Karpas-422 (cell line): Measurements from ENCODE around the gene CBS. TPM values are rescaled to one million over a fixed set of nuclear protein-coding genes. Genes with fewer than 3 reads are reported as not detected.
A peak's percentile ranks its signal among the peaks of the same experiment; 100 is the strongest.
"Not testable (repeated sequence)": the region's sequence is repeated elsewhere in the genome, so short reads cannot be mapped to it uniquely, and the experiment has no call there.

Experiments used
- DNase-seq: peaks from one replicate; pipeline ENCODE4 v3.0.0-alpha.2; 2015
- H2AFZ ChIP-seq: fragments of 200-600 bp; sonication (generic); 2 replicates; pipeline ENCODE4 v1.6.1; 2014; ENCODE audit warnings: antibody characterized with exemption, low read length, mixed read lengths
- H3K27ac ChIP-seq: fragments of 200-600 bp; sonication (generic); 2 replicates; pipeline ENCODE4 v1.5.1; 2014; ENCODE audit warnings: mild to moderate bottlenecking, low read length, moderate library complexity
- H3K27me3 ChIP-seq: fragments of 200-600 bp; sonication (generic); 2 replicates; pipeline ENCODE4 v1.6.1; 2014; ENCODE audit warnings: low read length, mixed read lengths
- H3K36me3 ChIP-seq: fragments of 200-600 bp; sonication (generic); 2 replicates; pipeline ENCODE4 v1.6.1; 2014; ENCODE audit warnings: low read length, mixed read lengths; ENCODE audit not compliant: insufficient read depth
- H3K4me1 ChIP-seq: fragments of 200-600 bp; sonication (generic); 2 replicates; pipeline ENCODE4 v1.6.1; 2014; ENCODE audit warnings: mild to moderate bottlenecking, low read length, mixed read lengths
- H3K4me2 ChIP-seq: fragments of 200-600 bp; sonication (generic); 2 replicates; pipeline ENCODE4 v1.6.1; 2014; ENCODE audit warnings: low read length, low read depth, mild to moderate bottlenecking; ENCODE audit not compliant: poor library complexity, severe bottlenecking
- H3K4me3 ChIP-seq: fragments of 200-600 bp; sonication (generic); 2 replicates; pipeline ENCODE4 v1.5.1; 2014; ENCODE audit warnings: mild to moderate bottlenecking, antibody characterized with exemption, low read length, mixed read lengths
- H3K79me2 ChIP-seq: fragments of 200-600 bp; sonication (generic); 2 replicates; pipeline ENCODE4 v1.6.1; 2014; ENCODE audit warnings: mild to moderate bottlenecking, low read length, mixed read lengths
- H3K9ac ChIP-seq: fragments of 200-600 bp; sonication (generic); 2 replicates; pipeline ENCODE4 v1.6.0; 2014; ENCODE audit warnings: low read length
- H3K9me2 ChIP-seq: fragments of 200-600 bp; sonication (generic), shearing (Covaris generic); replicated peaks from 2 replicates; pipeline ENCODE4 v1.6.0; 2014; ENCODE audit warnings: mild to moderate bottlenecking, low read length, moderate library complexity; ENCODE audit not compliant: insufficient read depth
- H3K9me3 ChIP-seq: fragments of 300-700, 200-600 bp; sonication (generic); 2 replicates; pipeline ENCODE4 v1.6.1; 2014; ENCODE audit warnings: low read length, mixed read lengths
- H4K20me1 ChIP-seq: fragments of 200-600 bp; sonication (generic); 2 replicates; pipeline ENCODE4 v1.6.1; 2014; ENCODE audit warnings: mild to moderate bottlenecking, antibody characterized with exemption, low read length, low read depth; ENCODE audit not compliant: insufficient read depth
- total RNA-seq: library from RNA; depleted of rRNA; stranded (reverse); fragments of >200 nt; shearing (Covaris generic); gene quantifications from 2 replicates; pipeline ENCODE4 v1.2.3, GENCODE V29; 2014; ENCODE audit warnings: low replicate concordance

Gene CBS
- total RNA-seq, 1 experiment from 2014 or later: 3.6 TPM

DNA sequence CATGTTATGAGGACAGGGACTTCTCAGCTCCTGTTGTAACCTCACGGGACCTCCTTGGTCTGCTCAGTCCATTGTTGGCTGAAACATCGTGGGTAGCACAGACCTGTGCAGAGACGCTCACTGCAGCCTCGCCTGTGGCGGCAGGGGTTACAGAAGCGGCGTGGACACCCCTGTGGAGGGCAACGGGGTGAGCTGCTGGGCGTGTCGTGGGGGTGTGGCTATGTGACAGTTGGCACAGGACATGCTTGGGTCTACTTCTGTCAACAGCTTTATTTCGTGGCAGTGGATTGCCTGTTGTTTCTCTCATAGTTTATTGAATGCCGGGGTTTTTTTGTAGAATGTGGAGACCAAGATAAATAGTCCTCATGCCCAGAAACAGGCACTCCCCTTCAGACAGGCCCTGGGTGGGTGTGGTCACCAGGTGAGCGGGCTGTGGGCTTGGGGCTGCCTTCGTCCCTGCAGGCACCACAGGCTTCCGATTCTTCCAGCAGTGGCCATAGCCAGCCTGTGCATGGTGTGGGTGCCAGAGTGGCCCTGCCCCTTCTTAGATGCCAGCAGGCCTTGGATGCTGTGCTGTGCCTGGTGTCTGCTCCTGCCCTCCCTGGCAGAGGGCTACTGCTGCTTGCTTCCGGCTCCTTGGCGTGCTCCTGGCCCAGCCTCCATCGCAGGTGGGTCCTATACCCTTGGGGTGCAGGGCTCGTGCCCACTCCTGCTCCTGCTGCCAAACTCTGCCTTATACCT, 37.5 kb downstream of the CBS start:
- H3K4me2 ChIP-seq, H3K27ac ChIP-seq, H4K20me1 ChIP-seq: not testable (repeated sequence)

GRCh38 chr21:43036889-43037288, 38.7 kb downstream of the CBS start:
- H3K4me2 ChIP-seq, H3K27me3 ChIP-seq, H3K9ac ChIP-seq, H4K20me1 ChIP-seq, H3K9me2 ChIP-seq, H3K4me1 ChIP-seq, H3K27ac ChIP-seq, DNase-seq, H3K4me3 ChIP-seq, H3K79me2 ChIP-seq, H3K9me3 ChIP-seq, H2AFZ ChIP-seq, H3K36me3 ChIP-seq: not testable (repeated sequence)

More for the DNA sequence above, 37.5 kb downstream of the CBS start:
- H3K4me3 ChIP-seq, H3K4me1 ChIP-seq, DNase-seq, H3K9ac ChIP-seq, H3K9me2 ChIP-seq, H3K36me3 ChIP-seq, H2AFZ ChIP-seq, H3K27me3 ChIP-seq, H3K79me2 ChIP-seq, H3K9me3 ChIP-seq: not testable (repeated sequence)

GRCh38 chr21:43034826-43035225, 40.8 kb downstream of the CBS start:
- Histone ChIP-seq H3K79me2 (no peaks in the 10 kb centered on the region), H2AFZ (no peak overlapping the region), H3K4me1 (peaks cover 5% of the 10 kb centered on the region), H3K9me2 (no peaks in the 10 kb centered on the region), H3K4me2 (no peak overlapping the region), H4K20me1 (no peaks in the 10 kb centered on the region), H3K9ac (no peak overlapping the region), H3K9me3 (no peaks in the 10 kb centered on the region), H3K27ac (no peak overlapping the region), H3K27me3 (no peaks in the 10 kb centered on the region), H3K4me3 (no peak overlapping the region), H3K36me3 (no peaks in the 10 kb centered on the region)
- peak; percentile 27 for DNase-seq

DNA sequence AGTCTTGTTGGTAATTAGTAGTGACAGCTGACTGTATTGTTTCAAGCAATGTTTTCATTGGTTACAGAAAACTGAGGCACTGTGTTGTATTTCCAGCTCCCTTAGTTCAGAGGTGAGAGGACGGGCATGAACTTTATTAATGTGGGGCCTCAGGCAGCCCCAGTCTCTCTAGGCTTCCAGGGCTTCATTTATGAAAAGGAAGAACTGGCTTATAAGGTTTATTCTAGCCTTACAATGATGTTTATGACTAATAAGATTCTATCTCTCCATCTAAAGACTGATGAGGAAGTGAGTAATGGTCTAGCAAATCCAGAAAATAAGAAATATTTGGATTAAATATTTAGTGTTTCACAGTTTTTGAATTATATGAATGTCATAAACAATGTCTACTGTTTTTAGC, 41.5 kb downstream of the CBS start:
- Histone ChIP-seq H3K4me2 (no peak overlapping the region), H3K27ac (peak overlapping the region; percentile 11; the same call in 1 of the 2 replicates), H3K36me3 (no peaks in the 10 kb centered on the region), H3K27me3 (no peaks in the 10 kb centered on the region), H3K4me3 (no peak overlapping the region), H3K9ac (no peak overlapping the region), H3K4me1 (peaks cover 5% of the 10 kb centered on the region), H2AFZ (no peak overlapping the region), H3K9me3 (no peaks in the 10 kb centered on the region), H4K20me1 (no peaks in the 10 kb centered on the region), H3K79me2 (no peaks in the 10 kb centered on the region), H3K9me2 (no peaks in the 10 kb centered on the region)
- peak; percentile 26 for DNase-seq

DNA sequence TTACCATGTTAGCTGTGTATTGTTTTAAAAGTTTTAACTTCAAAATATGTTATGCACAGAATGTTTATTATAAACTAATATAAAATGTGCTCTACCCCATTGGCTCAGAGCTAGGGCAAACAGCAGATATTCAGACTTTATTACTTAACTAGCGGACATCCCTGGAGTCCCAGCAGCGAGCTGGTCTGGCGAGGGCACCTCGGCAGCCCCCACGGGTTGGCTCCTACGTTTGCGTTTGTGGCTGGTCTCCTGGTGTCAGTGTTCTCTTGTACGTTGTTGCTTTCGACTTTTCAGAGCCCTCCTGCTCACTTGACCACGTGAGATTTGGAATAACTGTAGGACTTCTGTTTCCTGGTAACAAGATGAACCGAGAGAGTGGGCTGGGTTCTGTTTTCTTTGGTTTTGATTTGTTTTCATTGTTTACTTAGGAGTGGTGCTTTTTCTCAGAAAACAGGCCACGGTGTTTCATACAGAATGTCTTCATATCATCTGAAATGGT, 44.5 kb downstream of the CBS start:
- H2AFZ ChIP-seq: no peak overlapping the region
- H3K4me2 ChIP-seq: no peak overlapping the region
- H3K36me3 ChIP-seq: no peaks in the 10 kb centered on the region
- H4K20me1 ChIP-seq: no peaks in the 10 kb centered on the region
- no peaks in the 10 kb centered on the region for H3K9me3 ChIP-seq
- no peak overlapping the region for H3K27ac ChIP-seq
- no peak overlapping the region for H3K9ac ChIP-seq
- DNase-seq: peak; percentile 4
- no peak overlapping the region for H3K4me3 ChIP-seq
- no peaks in the 10 kb centered on the region for H3K27me3 ChIP-seq
- H3K9me2 ChIP-seq: no peaks in the 10 kb centered on the region
- H3K4me1 ChIP-seq: peaks cover 5% of the 10 kb centered on the region
- no peaks in the 10 kb centered on the region for H3K79me2 ChIP-seq

DNA sequence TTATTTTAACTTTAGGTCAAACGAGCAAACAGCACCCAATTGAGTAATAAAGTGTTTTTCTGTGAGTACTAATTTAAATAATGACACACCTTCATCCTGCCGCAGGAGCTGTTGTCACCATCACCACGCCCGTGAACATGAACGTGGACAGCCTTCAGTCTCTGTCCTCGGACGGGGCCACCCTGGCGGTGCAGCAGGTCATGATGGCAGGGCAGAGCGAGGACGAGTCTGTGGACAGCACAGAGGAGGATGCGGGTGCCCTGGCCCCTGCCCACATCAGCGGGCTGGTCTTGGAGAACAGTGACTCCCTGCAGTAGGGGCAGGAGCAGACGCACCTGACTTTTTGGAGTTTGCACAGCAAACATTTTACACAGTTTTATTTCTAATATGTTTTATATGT, 45.9 kb downstream of the CBS start:
- Histone ChIP-seq H3K9me2 (no peaks in the 10 kb centered on the region), H3K9ac (no peak overlapping the region), H3K4me3 (no peak overlapping the region), H3K9me3 (no peaks in the 10 kb centered on the region), H3K4me2 (no peak overlapping the region), H3K79me2 (no peaks in the 10 kb centered on the region), H3K36me3 (no peaks in the 10 kb centered on the region; the same call in 1 of the 2 replicates), H2AFZ (no peak overlapping the region), H3K4me1 (peaks cover 12% of the 10 kb centered on the region), H4K20me1 (no peaks in the 10 kb centered on the region), H3K27me3 (no peaks in the 10 kb centered on the region), H3K27ac (no peak overlapping the region)
- DNase-seq: peak; percentile 29

DNA sequence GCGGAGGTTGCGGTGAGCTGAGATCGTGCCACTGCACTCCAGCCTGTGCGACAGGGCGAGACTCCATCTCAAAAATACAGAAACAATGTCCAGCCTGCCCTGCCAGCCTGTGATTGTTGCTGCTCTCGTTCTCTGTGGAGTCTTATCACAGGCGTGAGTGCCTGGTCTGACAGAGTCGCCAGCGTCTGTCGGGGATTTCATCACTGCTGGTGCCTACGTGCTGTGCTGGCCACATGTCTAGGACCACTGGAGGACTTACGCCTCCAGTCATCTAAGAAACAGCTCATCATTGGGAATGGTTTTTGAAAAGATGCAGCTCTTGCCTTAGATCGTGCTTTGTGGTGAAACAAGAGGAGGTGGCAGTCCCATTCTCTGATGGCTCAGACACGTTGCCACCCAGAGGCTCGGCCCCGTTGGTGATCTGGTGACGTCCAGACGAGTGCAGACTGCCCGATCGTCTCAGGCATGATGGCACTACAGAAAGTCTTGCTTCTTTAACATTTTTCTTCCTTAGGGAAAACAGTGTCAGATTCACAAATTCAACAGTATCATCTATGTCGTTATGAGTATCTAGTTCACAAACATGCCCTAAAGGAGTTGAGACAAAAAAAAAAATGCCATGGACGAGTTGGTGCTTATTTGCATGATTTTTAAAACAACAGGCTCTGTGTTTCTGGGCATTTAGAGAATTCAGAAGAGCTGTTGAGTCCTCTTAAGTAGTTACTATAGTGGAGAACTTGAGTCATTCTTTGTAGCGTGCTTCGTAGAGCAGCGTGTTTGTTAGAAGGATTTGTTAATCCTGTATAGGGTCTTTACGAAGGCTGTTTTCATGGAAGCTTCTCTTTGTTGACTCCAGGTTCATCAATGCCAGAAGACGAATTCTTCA, 47.5 kb downstream of the CBS start:
- no peak overlapping the region for H3K9ac ChIP-seq
- H3K27me3 ChIP-seq: no peaks in the 10 kb centered on the region
- no peaks in the 10 kb centered on the region for H3K9me3 ChIP-seq
- H3K9me2 ChIP-seq: no peaks in the 10 kb centered on the region
- no peaks in the 10 kb centered on the region; the same call in 1 of the 2 replicates for H3K36me3 ChIP-seq
- no peaks in the 10 kb centered on the region for H4K20me1 ChIP-seq
- peaks cover 7% of the 10 kb centered on the region for H3K4me1 ChIP-seq
- DNase-seq: peak; percentile 35
- no peak overlapping the region for H2AFZ ChIP-seq
- no peak overlapping the region for H3K27ac ChIP-seq
- no peaks in the 10 kb centered on the region for H3K79me2 ChIP-seq
- H3K4me3 ChIP-seq: no peak overlapping the region
- no peak overlapping the region for H3K4me2 ChIP-seq

DNA sequence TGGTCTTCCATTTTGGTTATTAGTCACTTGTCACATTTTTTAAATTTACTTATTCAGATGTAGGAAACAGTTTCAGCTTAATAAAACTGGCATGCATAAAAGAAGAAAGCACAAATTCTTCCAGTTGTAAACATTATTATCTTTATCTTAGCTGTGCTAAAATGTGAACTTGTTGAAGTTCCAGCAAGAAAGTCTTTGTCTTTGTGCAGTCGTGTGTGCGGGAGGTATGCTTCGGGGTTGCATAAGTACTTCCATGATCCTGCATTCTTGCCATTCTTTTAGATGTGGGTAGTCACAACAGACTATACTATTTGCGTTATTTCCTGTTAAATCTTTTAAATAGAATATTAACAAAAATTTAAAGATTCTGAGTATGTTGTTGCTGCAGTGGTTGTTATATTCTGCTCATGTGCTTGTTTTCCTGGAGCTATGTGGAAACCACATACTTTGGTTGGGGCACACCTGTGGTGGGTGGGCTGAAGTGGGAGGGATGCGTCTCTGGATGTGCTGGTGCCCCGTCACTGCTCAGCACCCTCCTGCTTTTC, 49.9 kb downstream of the CBS start:
- H3K36me3 ChIP-seq: no peaks in the 10 kb centered on the region; the same call in 1 of the 2 replicates

More for the DNA sequence above, 49.9 kb downstream of the CBS start:
- no peak overlapping the region for H2AFZ ChIP-seq
- no peaks in the 10 kb centered on the region for H4K20me1 ChIP-seq
- no peaks in the 10 kb centered on the region for H3K9me3 ChIP-seq
- no peak overlapping the region for H3K4me3 ChIP-seq
- H3K9me2 ChIP-seq: no peaks in the 10 kb centered on the region
- H3K27ac ChIP-seq: peak overlapping the region; percentile 6; the same call in 1 of the 2 replicates
- H3K4me2 ChIP-seq: no peak overlapping the region
- DNase-seq: peak; percentile 32
- no peaks in the 10 kb centered on the region for H3K27me3 ChIP-seq
- no peak overlapping the region for H3K9ac ChIP-seq
- peaks cover 20% of the 10 kb centered on the region for H3K4me1 ChIP-seq
- no peaks in the 10 kb centered on the region for H3K79me2 ChIP-seq
